Measurements from ENCODE around the gene LRIG1.

The LRIG1 gene

GRCh38 chr3:66486646-66487045 lies 14.2 kb downstream of the LRIG1 start:
- peak; percentile 73 for DNase-seq (ENCODE audit: low spot score)

- peak; percentile 34 for DNase-seq (ENCODE audit: low spot score)
Observed at GRCh38 chr3:66486202-66486601, 14.6 kb downstream of the LRIG1 start.

- DNase-seq (ENCODE audit: low spot score), result peak; percentile 58
Observed at GRCh38 chr3:66485291-66485968, 15.4 kb downstream of the LRIG1 start.

- DNase-seq (ENCODE audit: low spot score), result no peak
Observed at GRCh38 chr3:66484106-66484844, 16.5 kb downstream of the LRIG1 start.

DNA sequence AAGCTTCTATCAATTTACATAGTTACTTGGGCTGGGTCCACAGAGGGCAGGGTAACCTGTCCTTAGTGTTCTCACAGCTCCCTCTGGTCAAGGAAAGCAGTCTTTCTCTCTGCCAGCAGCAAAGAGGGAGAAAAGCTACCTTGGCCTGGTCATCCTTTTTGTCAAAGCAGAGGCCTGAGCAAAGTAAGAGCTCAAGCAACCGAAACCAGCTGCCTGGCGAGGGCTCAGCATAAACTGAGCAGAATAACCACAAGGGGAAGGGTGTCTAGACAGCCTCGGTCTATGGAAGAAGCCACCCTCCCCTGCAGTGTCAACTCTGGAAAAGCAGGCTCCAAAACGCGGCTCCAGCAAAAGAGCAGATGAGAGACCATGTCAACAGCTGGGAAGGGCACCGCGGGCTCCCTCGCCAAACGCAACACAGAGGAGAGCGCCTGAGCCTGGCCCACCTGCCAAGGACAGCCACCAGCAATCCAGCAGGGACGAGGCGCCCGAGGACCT lies 17.4 kb downstream of the LRIG1 start:
- peak; percentile 60 for DNase-seq (ENCODE audit: low spot score)

- peak; percentile 80 for DNase-seq (ENCODE audit: low spot score)
Observed at GRCh38 chr3:66483006-66483405, 17.8 kb downstream of the LRIG1 start.

DNA sequence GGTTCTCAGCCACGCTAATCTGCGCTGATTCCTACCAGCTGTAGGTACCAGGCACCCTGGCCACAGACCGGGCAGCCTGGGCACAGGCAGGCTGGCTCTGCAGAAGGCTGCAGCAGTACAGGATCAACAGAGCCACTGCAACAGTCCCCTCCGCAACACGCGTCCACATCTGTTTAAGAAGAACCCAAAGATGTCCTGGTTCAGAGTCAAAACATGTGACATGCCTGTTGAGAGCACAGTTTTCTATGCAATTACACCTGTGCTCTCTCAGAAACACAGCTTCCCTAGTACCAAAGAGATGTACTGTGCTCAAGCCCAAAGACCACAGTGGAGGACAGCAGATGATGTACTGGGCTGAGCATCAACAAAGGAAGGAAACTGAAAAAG lies 18.8 kb downstream of the LRIG1 start:
- DNase-seq (ENCODE audit: low spot score), result no peak

DNA sequence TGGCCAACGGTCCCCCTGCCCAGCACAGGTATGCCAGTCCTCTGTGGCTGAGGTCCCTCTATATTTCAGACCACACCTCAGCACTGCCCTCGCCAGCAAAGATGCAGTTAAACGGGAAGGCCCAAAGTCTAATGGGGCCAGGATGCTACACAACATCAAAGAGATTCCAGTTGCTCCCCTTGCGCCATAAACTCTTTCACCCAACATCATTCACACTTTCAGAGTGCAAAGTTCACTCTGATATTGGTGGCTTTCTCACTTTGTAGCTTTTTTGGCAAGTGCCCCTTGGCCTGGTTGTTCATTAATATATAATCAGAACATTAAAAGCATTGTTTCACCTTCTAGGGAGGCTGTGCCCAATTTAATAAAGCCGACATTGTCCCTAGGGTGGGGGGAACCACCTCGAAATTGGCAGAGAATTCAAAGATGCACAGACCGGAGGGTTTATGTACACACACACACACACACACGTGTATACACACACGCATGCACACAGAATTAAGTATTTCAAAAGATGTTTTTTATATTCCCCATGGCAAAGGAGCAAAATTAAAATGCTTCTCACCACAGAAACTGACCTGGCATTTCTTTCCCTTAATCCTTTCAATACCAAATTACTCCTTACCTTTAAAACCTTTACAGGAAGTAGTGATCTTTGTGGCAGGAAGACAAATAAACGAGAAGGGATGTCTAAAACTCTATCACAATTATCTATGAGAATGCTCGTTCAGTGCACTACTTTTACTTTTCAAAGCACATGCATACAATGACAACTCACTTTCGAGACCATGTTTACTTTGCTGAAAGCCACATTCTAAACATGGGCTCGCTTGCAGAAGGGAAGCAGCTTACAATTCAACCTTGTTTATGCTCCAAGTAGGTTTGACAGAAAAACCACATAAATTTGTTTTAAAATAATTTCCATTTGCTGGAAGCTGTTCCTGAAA lies 19.5 kb downstream of the LRIG1 start:
- DNase-seq (ENCODE audit: low spot score), result no peak

DNA sequence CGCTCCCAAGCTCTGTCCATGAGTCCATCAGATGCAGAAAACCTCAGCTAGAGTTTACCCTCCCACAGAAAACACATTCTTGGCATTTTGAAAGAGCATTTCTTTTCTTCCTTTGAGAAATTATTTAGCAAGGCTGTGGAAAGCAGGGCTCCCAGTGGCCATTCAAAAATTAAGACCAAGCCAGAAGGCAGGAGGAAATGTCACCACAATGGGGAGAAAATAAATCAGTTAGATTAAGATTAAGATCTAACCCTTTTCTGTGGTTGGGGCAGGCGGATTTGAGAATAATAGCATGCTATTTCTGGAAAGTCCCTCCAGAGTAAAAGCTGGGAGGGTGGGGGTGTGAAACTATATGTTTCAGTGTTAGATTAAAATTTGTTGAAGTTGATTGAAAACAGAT lies 20.2 kb downstream of the LRIG1 start:
- peak; percentile 69 for DNase-seq (ENCODE audit: low spot score)

DNA sequence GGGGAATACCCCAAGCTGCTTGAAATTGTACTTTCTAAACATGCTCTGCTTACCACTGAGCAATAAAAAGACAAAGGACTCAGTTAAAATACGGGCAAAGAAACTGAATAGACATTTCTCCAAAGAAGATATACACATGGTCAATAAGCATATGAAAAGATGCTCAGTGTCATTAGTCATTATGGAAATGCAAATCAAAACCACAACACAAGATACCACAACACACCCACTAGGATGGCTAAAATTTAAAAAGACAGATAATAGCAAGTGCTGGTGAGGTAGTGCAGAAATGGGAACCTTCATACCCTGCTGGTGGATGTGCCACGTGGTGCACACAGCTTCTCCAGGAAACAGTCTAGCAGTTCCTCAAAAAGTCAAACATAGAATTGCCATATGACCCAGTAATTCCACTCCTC lies 21.3 kb downstream of the LRIG1 start:
- DNase-seq (ENCODE audit: low spot score), result no peak

- DNase-seq (ENCODE audit: low spot score), result no peak
Observed at GRCh38 chr3:66478960-66479359, 21.9 kb downstream of the LRIG1 start.

GRCh38 chr3:66477856-66478255 lies 23.0 kb downstream of the LRIG1 start:
- no peak for DNase-seq (ENCODE audit: low spot score)

DNA sequence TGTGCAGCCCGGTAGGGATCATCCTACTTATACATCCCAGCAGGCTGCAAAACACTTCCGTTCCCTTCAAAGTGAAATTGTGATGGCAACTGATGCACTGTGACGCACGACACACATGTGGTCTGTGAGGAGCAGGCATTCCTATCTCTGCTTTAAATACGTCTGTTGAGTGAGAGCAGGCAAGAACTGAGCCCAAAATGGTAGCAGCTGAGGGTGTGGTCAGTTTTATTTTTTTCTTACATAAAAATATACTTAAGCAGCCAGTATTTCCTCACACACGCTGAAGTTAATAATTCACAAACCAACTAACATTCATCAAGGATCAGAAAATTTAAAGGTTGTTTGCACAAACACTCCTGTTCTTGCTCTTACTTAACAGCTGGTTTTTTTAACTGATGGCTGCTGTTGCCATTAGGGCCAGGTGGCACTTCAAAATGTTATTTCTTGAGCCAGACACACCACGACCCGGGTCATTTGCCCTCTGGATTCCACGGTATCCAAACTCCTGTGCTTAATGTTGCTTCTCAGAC lies 23.9 kb downstream of the LRIG1 start:
- no peak for DNase-seq (ENCODE audit: low spot score)

- no peak for DNase-seq (ENCODE audit: low spot score)
Observed at GRCh38 chr3:66475386-66476020, 25.3 kb downstream of the LRIG1 start.

DNA sequence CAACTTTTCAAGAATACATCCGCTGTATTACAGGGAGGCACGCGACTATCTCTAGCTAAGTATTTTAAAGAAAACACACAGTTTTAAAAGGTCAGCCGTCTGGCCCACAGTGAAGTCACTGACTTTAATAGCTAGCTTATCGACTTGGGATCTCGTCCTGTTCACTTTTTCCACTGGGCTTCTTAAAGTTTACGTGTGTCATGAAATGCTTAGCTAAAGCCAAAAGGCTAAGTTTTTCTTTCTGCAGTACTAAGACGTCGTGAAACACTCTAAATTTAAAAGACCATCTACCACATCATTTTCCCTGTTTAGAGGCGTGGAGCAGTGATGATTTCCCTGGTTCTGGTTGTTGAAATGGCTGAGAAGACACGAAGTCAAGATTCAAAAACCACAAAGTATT lies 27.1 kb downstream of the LRIG1 start:
- DNase-seq (ENCODE audit: low spot score), result peak; percentile 34

DNA sequence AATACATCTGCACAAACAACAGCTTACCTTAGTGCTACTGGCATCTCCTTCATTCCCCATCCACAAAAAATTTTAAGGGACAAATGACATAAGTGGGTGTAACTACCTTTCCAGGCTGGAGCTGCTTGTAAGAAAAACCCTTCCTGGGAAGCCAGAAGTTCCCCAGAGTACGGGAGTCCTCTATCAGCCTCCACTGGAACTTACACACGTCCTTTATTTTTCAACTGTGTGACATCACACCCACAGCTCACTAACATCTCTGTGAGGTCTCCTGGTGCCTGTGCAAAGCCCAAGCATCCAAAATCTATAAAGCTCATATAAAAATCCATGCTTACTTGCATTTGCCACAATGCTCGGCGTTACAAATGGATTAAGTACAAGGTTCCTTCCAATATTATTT lies 27.6 kb downstream of the LRIG1 start:
- DNase-seq (ENCODE audit: low spot score), result no peak

DNA sequence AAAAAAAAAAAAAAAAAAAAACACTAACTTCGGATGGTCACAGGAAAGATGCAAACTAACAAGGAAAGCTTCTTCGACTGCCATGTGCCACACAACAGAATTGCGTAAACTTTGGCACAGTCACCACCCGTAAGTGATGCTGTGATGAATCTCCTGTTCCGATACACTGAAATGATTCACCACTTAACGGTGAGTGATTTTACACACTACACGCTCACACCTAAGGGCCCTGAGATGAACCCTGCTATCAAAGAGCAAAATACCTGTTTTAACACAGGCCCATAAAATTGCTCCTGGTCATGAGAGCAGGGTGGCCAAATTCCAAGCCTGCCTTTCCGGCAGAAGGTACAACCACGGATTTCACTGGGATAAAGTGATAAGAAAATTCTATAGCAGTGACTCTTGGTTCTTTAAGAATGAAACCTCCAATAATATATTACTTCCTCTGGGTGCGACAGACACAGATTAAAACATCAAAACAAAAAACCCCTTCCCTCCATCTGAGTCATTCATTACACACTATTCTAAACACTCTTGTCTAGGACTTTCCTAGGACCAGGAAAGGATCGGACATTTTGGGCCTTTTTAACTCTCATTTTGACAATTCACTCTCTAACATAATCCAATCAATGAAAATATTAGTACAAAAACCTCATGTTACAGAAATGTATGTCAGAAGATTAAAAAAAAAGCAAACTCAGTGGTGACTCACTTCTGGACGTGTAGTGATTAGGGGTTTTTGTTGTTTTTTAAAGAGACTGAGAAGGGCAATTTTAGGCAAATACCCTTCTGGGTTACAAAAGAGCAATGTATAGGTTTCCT lies 28.3 kb downstream of the LRIG1 start:
- DNase-seq (ENCODE audit: low spot score), result peak; percentile 33

- no peak for DNase-seq (ENCODE audit: low spot score)
Observed at GRCh38 chr3:66470956-66471686, 29.7 kb downstream of the LRIG1 start.

DNA sequence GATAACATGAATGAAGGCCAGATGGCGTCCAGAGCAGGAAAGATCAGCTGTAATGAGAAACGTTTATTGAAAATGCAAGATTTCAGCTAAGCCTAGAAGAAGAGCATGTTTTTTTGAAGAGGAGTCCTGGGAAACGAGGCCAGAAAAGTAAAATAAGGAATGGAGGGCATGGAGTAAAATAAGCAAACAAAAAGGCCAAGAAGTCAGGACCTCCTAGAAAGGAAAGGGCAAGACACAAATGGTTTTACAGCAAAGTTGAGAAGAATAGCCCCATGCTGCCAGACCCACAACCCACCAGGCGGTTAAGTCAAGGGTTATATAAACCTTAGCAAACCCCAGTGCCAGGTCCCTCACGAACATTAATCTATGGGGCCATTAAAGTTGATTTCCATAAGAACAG lies 30.5 kb downstream of the LRIG1 start:
- DNase-seq (ENCODE audit: low spot score), result no peak

DNA sequence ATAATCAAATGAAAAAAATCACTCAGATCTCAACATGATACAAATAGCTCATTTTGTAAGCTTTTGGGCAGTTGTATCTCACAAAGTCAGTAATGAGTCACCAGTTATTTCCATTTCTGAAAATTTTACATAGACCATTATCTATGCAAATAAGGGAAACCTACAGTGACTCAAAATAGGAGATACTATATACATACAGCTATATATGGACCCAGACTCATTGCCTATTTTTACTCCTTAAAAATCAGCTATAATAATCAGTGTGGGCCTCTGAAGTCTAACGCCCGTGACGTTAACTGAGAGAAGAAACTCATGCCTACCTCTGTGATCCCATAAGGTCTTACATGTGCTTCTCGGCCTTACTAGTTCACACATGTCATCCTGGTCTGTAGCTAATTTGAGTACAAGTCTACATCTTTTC lies 31.6 kb downstream of the LRIG1 start:
- no peak for DNase-seq (ENCODE audit: low spot score)
